Astrocyte (in vitro differentiated cells and primary cell): ENCODE data around the gene PCGF2. TPM values are rescaled to one million over a fixed set of nuclear protein-coding genes. Genes with fewer than 3 reads are reported as not detected.
A peak's percentile ranks its signal among the peaks of the same experiment; 100 is the strongest.

Source experiments
- DNase-seq: peaks from one replicate; pipeline ENCODE4 v3.0.0-alpha.2; 2010; ENCODE audit warnings: low read depth
- FAIRE-seq: peaks from 2 replicates; lab custom pipeline; 2011; peaks lifted over from hg19 to GRCh38; lab: Jason Lieb, UNC
- H2AFZ ChIP-seq: 2 replicates; pipeline ENCODE4 v1.6.0; 2012; ENCODE audit warnings: low read depth, low read length, inconsistent platforms
- H3K27ac ChIP-seq: 2 replicates; pipeline ENCODE4 v1.5.1; 2011; ENCODE audit warnings: low read depth, low read length, inconsistent platforms
- H3K27me3 ChIP-seq: 2 replicates; pipeline ENCODE4 v1.6.0; 2011; ENCODE audit warnings: low read length, inconsistent platforms; ENCODE audit not compliant: insufficient read depth
- H3K36me3 ChIP-seq: 2 replicates; pipeline ENCODE4 v1.5.1; 2011; ENCODE audit warnings: low read length, inconsistent platforms; ENCODE audit not compliant: insufficient read depth
- H3K4me1 ChIP-seq: 2 replicates; pipeline ENCODE4 v1.5.1; 2011; ENCODE audit warnings: low read length, inconsistent platforms; ENCODE audit not compliant: insufficient read depth
- H3K4me2 ChIP-seq: 2 replicates; pipeline ENCODE4 v1.6.0; 2012; ENCODE audit warnings: low read length, inconsistent platforms
- H3K4me3 ChIP-seq: 2 replicates; pipeline ENCODE4 v1.5.1; 2011; ENCODE audit warnings: low read depth, mild to moderate bottlenecking, low read length, inconsistent platforms; ENCODE audit not compliant: insufficient read depth
- H3K79me2 ChIP-seq: 2 replicates; pipeline ENCODE4 v1.6.0; 2012; ENCODE audit warnings: mild to moderate bottlenecking, low read length, inconsistent platforms; ENCODE audit not compliant: insufficient read depth
- H3K9ac ChIP-seq: 2 replicates; pipeline ENCODE4 v1.6.0; 2012; ENCODE audit warnings: mild to moderate bottlenecking, low read length, inconsistent platforms
- H3K9me3 ChIP-seq: 2 replicates; pipeline ENCODE4 v1.5.1; 2012; ENCODE audit warnings: low read depth, mild to moderate bottlenecking, low read length, inconsistent platforms; ENCODE audit not compliant: insufficient read depth
- H4K20me1 ChIP-seq: 2 replicates; pipeline ENCODE4 v1.6.0; 2012; ENCODE audit warnings: low read length, inconsistent platforms; ENCODE audit not compliant: insufficient read depth
- H3K27ac Mint-ChIP-seq: one replicate; pipeline ENCODE4 v1.8.0; 2021; ENCODE audit warnings: mild to moderate bottlenecking, mixed read lengths; ENCODE audit not compliant: unreplicated experiment
- H3K27me3 Mint-ChIP-seq: one replicate; pipeline ENCODE4 v1.8.0; 2021; ENCODE audit warnings: low read depth, mixed read lengths; ENCODE audit not compliant: unreplicated experiment
- H3K36me3 Mint-ChIP-seq: one replicate; pipeline ENCODE4 v1.8.0; 2021; ENCODE audit warnings: low read depth, mixed read lengths; ENCODE audit not compliant: unreplicated experiment
- H3K4me1 Mint-ChIP-seq: one replicate; pipeline ENCODE4 v1.8.0; 2021; ENCODE audit warnings: low read depth, mixed read lengths; ENCODE audit not compliant: unreplicated experiment
- H3K4me3 Mint-ChIP-seq: one replicate; pipeline ENCODE4 v1.8.0; 2021; ENCODE audit warnings: mild to moderate bottlenecking, moderate library complexity, mixed read lengths; ENCODE audit not compliant: unreplicated experiment
- H3K9me3 Mint-ChIP-seq: one replicate; pipeline ENCODE4 v1.8.0; 2021; ENCODE audit warnings: mild to moderate bottlenecking, mixed read lengths; ENCODE audit not compliant: unreplicated experiment
- EZH2 ChIP-seq: IDR thresholded peaks from 2 replicates; pipeline ENCODE4 v1.6.1; 2012; ENCODE audit warnings: mild to moderate bottlenecking, low read length, inconsistent platforms; ENCODE audit not compliant: insufficient read depth
- total RNA-seq: library from RNA; stranded (reverse); gene quantifications from 2 replicates; pipeline ENCODE4 v1.2.1, GENCODE V29; 2021
- TF ChIP-seq, protein P1 (sequence below): IDR thresholded peaks from 2 replicates; pipeline ENCODE4 v1.5.1; 2011; ENCODE audit warnings: low read depth, mild to moderate bottlenecking, inconsistent platforms, low read length, moderate library complexity; ENCODE audit not compliant: insufficient read depth

The PCGF2 gene
- total RNA-seq, 1 donor from 2014 or later, result 73.7 TPM

DNA sequence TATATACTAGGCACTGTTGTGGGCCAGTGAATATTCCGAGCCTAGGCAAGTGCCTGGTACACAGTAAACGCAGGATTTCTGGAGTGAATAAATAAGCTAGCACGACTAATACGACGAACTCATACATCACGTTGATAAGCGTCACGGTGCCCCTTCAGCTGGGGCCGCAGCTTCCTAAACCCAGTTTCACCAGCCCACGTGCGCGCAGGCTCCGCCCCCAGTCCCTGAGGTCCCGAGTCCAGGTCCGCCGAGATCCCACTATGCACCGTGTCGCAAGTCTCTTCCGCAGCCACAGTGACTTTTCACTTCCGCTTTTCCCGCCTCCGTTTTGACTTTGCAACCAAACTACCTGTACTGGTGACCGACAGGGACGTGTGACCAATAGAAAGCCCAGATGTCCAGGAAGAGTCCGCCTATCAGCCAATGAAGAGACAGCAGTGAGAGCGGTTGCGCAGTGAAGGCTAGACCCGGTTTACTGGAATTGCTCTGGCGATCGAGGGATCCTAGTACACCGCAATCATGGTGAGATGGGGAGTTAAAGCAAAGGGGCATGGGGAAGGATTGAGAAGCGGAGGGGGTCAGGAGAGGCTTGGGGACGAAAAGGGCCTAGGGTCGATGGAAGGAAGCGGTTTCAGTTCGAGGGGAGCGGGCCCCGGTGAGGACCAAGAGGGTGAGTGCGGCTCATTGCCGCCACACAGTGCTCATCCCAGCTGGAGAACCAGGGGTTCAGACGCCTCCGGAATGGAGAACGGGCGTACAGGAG, 4.4 kb upstream of the PCGF2 start, which contains the start of gene PSMB3:
Gene PSMB3, plus strand, starts transcription at position 434 of the 763 bp plus-strand sequence. Its CDS starts 86 bp downstream, at position 520.
- Histone ChIP-seq H4K20me1 (peaks cover 22% of the 10 kb centered on the region), H2AFZ (peak within 1 kb of the TSS; percentile 83), H3K4me3 (peak within 1 kb of the TSS; percentile 95), H3K9ac (peak within 1 kb of the TSS; percentile 94), H3K36me3 (peaks cover 13% of the 10 kb centered on the region), H3K4me2 (peak within 1 kb of the TSS; percentile 92), H3K79me2 (peaks cover 38% of the 10 kb centered on the region), H3K4me1 (peaks cover 31% of the 10 kb centered on the region), H3K9me3 (no peaks in the 10 kb centered on the region), H3K27ac (peak within 1 kb of the TSS; percentile 71), H3K27me3 (no peaks in the 10 kb centered on the region)
- Mint-ChIP-seq H3K27me3 (no peaks in the 10 kb centered on the region), H3K4me3 (peak within 1 kb of the TSS; percentile 99), H3K36me3 (peaks cover 6% of the 10 kb centered on the region), H3K27ac (peak within 1 kb of the TSS; percentile 92), H3K9me3 (no peaks in the 10 kb centered on the region), H3K4me1 (peaks cover 11% of the 10 kb centered on the region)
- DNase-seq, result peak; percentile 99
- no peak for FAIRE-seq
- no peak for TF ChIP-seq EZH2
- TF ChIP-seq, protein P1, sequence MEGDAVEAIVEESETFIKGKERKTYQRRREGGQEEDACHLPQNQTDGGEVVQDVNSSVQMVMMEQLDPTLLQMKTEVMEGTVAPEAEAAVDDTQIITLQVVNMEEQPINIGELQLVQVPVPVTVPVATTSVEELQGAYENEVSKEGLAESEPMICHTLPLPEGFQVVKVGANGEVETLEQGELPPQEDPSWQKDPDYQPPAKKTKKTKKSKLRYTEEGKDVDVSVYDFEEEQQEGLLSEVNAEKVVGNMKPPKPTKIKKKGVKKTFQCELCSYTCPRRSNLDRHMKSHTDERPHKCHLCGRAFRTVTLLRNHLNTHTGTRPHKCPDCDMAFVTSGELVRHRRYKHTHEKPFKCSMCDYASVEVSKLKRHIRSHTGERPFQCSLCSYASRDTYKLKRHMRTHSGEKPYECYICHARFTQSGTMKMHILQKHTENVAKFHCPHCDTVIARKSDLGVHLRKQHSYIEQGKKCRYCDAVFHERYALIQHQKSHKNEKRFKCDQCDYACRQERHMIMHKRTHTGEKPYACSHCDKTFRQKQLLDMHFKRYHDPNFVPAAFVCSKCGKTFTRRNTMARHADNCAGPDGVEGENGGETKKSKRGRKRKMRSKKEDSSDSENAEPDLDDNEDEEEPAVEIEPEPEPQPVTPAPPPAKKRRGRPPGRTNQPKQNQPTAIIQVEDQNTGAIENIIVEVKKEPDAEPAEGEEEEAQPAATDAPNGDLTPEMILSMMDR, result no peak

DNA sequence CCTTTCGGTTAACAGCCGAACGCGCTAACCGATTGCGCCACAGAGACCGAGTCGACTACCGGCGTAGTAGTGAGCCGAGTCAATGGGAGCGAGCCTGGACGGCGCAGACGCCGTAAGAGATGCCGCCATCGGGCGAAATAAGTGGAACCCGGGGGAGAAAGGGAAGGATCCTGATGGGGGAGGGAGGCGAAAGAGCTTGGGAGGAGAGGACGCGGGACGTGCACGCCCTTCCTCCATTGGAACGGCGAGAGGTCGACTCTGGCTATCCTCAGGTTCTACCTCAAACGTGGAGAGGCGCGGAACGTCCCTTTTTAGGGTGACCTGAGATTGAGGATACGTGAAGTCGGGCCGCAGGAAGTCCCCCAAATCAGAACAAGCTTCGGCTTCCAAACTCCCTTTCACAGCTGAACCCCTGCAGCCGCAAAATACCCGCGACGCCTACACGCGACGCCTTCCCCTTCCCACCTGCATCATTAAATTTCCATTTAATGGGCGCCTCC, 3.7 kb upstream of the PCGF2 start:
- Histone ChIP-seq H3K9ac (peak overlapping the region; percentile 71), H3K4me1 (peaks cover 32% of the 10 kb centered on the region), H3K27me3 (no peaks in the 10 kb centered on the region), H3K27ac (peak overlapping the region; percentile 41), H3K4me2 (peak overlapping the region; percentile 92), H2AFZ (peak overlapping the region; percentile 83), H3K36me3 (peaks cover 13% of the 10 kb centered on the region), H3K79me2 (peaks cover 44% of the 10 kb centered on the region), H3K9me3 (no peaks in the 10 kb centered on the region), H3K4me3 (peak overlapping the region; percentile 95), H4K20me1 (peaks cover 26% of the 10 kb centered on the region)
- TF ChIP-seq, protein P1, result no peak
- TF ChIP-seq EZH2, result no peak
- Mint-ChIP-seq H3K27ac (peak overlapping the region; percentile 92), H3K27me3 (no peaks in the 10 kb centered on the region), H3K36me3 (peaks cover 6% of the 10 kb centered on the region), H3K9me3 (no peaks in the 10 kb centered on the region), H3K4me1 (peaks cover 11% of the 10 kb centered on the region), H3K4me3 (peak overlapping the region; percentile 99)
- peak; percentile 72 for DNase-seq
- FAIRE-seq, result no peak
